Epithelial cell of proximal tubule (primary cell): ENCODE measurements around the gene SLC25A45. TPM values are rescaled to one million over a fixed set of nuclear protein-coding genes. Genes with fewer than 3 reads are reported as not detected.

ENCODE experiments used
- DNase-seq: peaks from one replicate; pipeline ENCODE4 v3.0.0-alpha.2; 2011; ENCODE audit warnings: low read depth
- H3K4me3 ChIP-seq: 2 replicates; pipeline ENCODE4 v1.5.1; 2011; ENCODE audit warnings: low read depth, mild to moderate bottlenecking, low read length
- total RNA-seq: library from RNA; depleted of rRNA; stranded (reverse); fragments of >200 nt; gene quantifications from 2 replicates; pipeline ENCODE4 v1.2.3, GENCODE V29; 2015
- TF ChIP-seq, protein P1 (sequence below): conservative IDR thresholded peaks from 2 replicates; pipeline ENCODE4 v1.5.1; 2012; ENCODE audit warnings: low read depth, mild to moderate bottlenecking, low read length

The SLC25A45 gene
- total RNA-seq, 1 donor from 2014 or later: 0.29 TPM

DNA sequence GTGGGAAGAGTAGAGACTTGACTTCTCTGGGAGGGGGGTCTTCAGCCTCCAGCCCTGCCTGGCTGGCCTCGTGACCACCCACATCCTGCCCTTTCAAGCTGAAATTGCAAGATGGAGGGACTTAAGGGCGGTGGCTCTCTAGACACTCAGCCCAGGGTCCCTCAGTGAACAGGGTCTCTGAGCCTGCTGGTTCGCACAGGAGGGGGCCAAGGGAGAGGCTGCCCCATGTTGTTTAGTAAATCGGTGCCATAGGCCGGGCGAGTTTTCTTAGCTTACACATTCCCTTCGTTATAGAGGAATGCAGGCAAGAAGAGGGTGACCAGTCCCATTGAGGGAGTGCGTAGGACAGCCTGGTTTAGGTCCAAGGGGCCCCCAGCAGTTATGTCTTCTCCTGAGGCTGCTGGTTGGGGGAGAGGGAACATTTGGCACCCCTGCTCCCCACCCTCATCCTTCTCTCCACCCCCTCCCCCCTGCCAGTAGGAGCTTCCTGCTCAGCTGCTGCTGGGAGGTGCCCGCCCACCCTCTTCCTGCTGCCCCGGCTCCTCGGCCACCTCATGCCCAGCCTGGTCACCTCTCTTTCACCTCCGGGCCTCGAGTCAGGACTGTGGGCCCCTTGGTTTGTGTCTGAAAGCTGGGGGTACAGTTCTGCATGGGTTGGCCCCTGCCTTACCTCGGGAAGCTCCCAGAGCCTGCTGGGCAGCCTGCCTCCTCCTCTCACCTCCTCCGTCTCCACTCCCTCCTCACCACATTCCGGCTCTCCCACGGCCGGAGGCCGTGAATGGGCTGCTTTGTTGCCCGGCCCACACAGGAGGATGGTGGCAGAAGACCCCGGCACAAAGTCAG is 7.9 kb upstream of the SLC25A45 start:
- DNase-seq: no peak
- H3K4me3 ChIP-seq: no peak overlapping the region
- TF ChIP-seq, protein P1, sequence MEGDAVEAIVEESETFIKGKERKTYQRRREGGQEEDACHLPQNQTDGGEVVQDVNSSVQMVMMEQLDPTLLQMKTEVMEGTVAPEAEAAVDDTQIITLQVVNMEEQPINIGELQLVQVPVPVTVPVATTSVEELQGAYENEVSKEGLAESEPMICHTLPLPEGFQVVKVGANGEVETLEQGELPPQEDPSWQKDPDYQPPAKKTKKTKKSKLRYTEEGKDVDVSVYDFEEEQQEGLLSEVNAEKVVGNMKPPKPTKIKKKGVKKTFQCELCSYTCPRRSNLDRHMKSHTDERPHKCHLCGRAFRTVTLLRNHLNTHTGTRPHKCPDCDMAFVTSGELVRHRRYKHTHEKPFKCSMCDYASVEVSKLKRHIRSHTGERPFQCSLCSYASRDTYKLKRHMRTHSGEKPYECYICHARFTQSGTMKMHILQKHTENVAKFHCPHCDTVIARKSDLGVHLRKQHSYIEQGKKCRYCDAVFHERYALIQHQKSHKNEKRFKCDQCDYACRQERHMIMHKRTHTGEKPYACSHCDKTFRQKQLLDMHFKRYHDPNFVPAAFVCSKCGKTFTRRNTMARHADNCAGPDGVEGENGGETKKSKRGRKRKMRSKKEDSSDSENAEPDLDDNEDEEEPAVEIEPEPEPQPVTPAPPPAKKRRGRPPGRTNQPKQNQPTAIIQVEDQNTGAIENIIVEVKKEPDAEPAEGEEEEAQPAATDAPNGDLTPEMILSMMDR: no peak

DNA sequence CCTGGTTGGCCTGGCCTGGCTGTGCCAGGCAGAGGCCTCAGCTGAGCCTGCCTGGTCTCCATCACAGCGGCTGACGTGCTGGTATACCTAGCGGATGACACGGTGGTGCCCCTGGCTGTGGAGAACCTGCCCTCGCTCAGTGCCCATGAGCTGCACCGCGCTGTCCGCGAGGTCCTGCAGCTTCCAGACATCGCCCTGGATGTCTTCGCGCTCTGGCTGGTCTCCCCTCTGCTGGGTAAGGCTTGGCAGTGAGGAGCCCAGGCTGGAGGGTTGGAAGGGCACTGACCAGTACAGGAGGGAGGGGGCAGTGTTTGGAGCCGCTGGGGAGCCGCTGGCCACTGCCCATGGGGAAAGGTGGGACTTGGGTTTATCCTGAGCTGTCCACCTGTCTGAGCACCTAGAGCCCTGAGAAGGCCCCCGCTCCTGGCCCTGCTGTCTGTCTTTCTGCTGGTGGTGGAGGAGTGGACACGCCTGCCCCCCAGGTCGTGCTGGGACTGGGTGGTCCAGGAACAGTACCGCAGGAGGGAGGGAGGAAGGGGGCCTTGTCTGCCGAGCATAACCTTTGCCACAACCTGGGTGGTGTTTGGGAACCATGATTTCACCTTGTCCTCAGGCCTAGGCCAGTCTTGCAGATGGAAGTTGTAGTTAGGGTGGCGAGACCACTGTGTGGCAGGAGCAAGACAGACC is 7.0 kb upstream of the SLC25A45 start:
- TF ChIP-seq, protein P1: no peak
- no peak for DNase-seq
- no peak overlapping the region for H3K4me3 ChIP-seq

DNA sequence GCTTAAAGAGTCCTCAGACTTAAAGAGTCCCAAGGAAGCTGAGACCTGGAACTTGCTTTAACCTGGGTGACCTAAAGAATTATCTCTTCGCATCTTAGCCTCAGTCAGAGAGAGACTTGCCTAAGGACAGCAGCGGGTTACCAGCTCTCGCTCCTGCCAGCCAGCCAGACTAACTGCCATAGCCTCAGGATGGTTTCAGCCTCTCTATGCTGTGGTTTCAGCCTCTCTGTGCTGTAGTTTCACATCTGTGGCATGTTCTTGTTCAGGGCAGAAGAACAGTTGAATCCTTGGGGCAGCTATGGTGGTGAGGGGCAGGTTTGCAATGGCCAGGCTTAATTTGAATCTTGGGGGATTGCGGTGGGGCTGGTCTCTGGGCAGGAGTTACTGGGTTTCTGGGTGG is 6.3 kb upstream of the SLC25A45 start:
- peak overlapping the region; percentile 1 for H3K4me3 ChIP-seq
- no peak for DNase-seq
- TF ChIP-seq, protein P1: no peak

DNA sequence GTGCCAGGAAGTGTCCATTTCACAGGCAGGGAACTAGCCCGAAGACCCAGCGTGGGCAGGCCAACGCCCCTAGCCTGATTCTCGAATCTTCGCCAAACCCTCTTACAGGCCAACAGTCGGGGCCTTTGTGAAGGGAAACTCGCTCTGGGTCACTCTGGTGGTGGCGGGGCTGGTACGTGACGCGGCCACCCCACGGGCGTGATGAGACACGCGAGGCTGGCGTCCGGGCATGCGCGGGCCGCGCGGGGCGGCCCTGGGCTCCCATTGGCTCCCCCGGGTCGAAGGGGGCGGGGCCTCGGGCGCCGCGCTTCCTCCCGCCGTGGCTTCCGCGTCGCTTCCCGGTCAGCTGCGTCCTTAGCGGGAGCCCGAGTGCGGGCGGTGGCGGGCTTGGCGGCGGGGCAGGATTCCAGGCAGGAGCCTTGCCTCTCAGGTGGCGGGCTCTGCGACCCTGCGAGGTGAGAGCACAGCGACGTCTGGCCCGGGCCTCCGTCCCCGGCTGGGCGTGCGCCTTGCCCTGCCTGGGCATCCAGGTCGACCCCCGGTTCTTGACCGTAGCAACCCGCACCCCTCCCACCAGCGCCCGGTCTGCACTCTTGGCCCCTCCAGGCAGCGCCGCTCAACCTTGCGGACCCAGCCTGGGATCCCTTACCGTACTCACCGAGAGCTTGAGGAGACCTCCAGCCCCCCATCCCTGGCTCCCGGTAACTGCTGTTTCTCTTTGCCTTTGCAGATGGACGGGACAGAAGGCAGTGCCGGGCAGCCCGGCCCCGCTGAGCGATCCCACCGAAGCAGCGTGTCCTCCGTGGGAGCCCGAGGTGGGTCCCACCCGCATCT is 4.1 kb upstream of the SLC25A45 start, which contains the start of gene FRMD8:
Gene FRMD8 (plus strand): TSS at position 331 of the 834 bp plus-strand sequence. CDS start 400 bp downstream, at position 731.
- no peak for DNase-seq
- TF ChIP-seq, protein P1: no peak
- peak within 1 kb of the TSS; percentile 80 for H3K4me3 ChIP-seq

DNA sequence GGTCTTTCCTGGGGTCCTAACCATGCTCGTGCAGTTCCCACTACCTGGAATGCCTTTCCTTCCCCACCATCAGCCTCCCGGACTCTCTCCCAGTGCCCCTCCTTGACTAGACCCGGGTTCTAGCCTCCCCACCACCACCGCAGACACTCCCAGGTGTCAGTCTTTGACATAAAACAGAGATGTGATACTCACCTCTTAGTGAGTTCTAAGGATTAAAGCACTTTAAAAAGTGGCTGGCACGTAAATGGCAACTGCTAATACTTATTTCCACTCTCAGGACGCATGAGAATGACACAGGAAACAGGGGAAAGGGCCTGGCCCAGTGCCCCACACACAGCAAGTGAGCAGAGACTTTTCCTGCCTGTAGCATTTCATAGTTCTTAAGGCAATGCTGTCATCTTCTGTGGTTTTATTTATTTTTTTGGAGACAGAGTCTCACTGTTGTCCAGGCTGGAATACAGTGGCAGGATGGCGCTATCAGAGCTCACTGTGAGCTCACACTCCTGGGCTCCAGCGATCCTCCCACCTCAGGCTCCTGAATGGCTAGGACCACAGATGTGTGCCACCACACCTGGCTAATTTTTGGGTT is 1.9 kb upstream of the SLC25A45 start:
- H3K4me3 ChIP-seq: no peak overlapping the region
- DNase-seq: no peak
- TF ChIP-seq, protein P1: no peak

DNA sequence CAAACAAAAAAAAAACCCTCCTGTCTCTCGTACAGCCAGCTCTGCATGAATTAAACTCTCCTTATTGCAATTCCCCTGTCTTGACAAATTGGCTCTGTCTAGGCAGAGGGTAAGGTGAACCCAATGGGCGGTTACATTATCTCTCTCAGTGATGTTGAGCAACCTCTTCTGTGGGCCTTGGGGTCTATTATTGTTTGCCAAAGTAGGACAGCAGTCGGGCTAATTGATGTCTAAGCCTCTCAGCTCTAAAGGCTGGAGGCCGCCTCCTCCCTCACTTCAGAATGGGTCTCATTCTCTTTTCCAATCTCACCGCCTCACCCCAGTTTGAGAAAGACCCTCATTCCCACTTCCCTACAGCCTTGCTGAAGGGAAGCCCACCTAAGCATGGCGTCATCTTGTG is 1.3 kb upstream of the SLC25A45 start:
- H3K4me3 ChIP-seq: no peak overlapping the region
- TF ChIP-seq, protein P1: no peak
- no peak for DNase-seq
